Measurements from ENCODE around the gene TAF4.

Gene TAF4

GRCh38 chr20:62104234-62104789 lies 38.6 kb upstream of the TAF4 start:
- TF ChIP-seq, protein P1, sequence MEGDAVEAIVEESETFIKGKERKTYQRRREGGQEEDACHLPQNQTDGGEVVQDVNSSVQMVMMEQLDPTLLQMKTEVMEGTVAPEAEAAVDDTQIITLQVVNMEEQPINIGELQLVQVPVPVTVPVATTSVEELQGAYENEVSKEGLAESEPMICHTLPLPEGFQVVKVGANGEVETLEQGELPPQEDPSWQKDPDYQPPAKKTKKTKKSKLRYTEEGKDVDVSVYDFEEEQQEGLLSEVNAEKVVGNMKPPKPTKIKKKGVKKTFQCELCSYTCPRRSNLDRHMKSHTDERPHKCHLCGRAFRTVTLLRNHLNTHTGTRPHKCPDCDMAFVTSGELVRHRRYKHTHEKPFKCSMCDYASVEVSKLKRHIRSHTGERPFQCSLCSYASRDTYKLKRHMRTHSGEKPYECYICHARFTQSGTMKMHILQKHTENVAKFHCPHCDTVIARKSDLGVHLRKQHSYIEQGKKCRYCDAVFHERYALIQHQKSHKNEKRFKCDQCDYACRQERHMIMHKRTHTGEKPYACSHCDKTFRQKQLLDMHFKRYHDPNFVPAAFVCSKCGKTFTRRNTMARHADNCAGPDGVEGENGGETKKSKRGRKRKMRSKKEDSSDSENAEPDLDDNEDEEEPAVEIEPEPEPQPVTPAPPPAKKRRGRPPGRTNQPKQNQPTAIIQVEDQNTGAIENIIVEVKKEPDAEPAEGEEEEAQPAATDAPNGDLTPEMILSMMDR (conservative IDR thresholded peaks at IDR 0.05; ENCODE audit: low read depth, low read length), result no peak
- DNase-seq (ENCODE audit: low read depth), result no peak
- H3K4me3 ChIP-seq (ENCODE audit: low read length), result no peak overlapping the region

DNA sequence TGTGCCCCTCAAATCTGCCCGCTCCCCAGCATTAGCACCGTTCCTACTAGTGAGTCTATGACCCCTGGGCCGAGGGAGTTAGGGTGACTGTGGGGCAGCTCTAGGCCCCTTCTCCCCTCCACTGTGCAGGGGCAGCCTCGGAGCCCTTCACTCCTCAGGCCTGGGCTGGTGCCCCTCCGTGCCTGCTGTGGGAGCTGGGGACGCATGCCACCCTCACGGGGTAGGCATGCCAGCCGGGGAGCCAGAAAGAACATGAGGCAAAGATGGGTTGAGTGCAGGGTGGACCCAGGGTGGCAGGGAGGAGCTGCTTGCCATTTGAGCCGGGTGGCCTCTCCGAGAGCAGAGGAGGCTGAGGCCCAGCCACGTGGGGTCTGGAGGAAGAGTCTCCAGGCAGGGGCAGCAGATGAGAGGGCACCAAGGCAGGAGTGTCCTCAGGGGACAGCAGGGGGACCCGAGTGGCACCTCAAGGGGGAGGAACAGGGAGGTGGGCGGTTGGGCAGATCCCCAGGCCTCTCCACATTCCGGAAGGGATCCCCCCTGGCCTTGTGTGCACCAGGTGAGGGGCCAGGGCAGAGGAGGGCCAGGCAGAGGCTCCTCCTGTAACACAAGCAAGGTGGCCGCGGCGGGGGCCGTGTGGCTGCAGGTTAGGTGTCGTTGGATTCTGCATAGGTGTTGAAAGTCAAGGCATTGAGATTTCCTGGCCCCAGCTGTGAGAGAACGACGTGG lies 38.0 kb upstream of the TAF4 start:
- no peak for DNase-seq (ENCODE audit: low read depth)
- H3K4me3 ChIP-seq (ENCODE audit: low read length), result no peak overlapping the region
- TF ChIP-seq, protein P1 (conservative IDR thresholded peaks at IDR 0.05; ENCODE audit: low read depth, low read length), result no peak

GRCh38 chr20:62101078-62101477 lies 35.4 kb upstream of the TAF4 start:
- TF ChIP-seq, protein P1 (conservative IDR thresholded peaks at IDR 0.05; ENCODE audit: low read depth, low read length), result no peak
- no peak for DNase-seq (ENCODE audit: low read depth)
- no peak overlapping the region for H3K4me3 ChIP-seq (ENCODE audit: low read length)

- no peak for DNase-seq (ENCODE audit: low read depth)
- no peak overlapping the region for H3K4me3 ChIP-seq (ENCODE audit: low read length)
- TF ChIP-seq, protein P1 (conservative IDR thresholded peaks at IDR 0.05; ENCODE audit: low read depth, low read length), result no peak
Observed at GRCh38 chr20:62097881-62098407, 32.3 kb upstream of the TAF4 start.

GRCh38 chr20:62096421-62097380 lies 31.0 kb upstream of the TAF4 start:
- no peak for DNase-seq (ENCODE audit: low read depth)
- TF ChIP-seq, protein P1 (conservative IDR thresholded peaks at IDR 0.05; ENCODE audit: low read depth, low read length), result no peak
- no peak overlapping the region for H3K4me3 ChIP-seq (ENCODE audit: low read length)

- TF ChIP-seq, protein P1 (conservative IDR thresholded peaks at IDR 0.05; ENCODE audit: low read depth, low read length), result no peak
Observed at GRCh38 chr20:62089393-62089792, 23.7 kb upstream of the TAF4 start.

More at GRCh38 chr20:62089393-62089792, 23.7 kb upstream of the TAF4 start:
- no peak overlapping the region for H3K4me3 ChIP-seq (ENCODE audit: low read length)
- no peak for DNase-seq (ENCODE audit: low read depth)

All from retinal pigment epithelial cell (primary cell).